Choroid plexus epithelial cell (primary cell): ENCODE results near the gene GPSM1.

ENCODE experiments used
- DNase-seq: peaks from one replicate; pipeline ENCODE4 v3.0.0-alpha.2; 2010; ENCODE audit warnings: low read depth
- H3K4me3 ChIP-seq: 2 replicates; pipeline ENCODE4 v1.5.1; 2011; ENCODE audit warnings: low read depth, mild to moderate bottlenecking, control low read depth, low read length, moderate library complexity
- TF ChIP-seq, protein P1 (sequence below): conservative IDR thresholded peaks from 2 replicates; pipeline ENCODE4 v1.5.1; 2011; ENCODE audit warnings: low read depth, mild to moderate bottlenecking, control low read depth, inconsistent platforms, low read length, moderate library complexity

Gene GPSM1

DNA sequence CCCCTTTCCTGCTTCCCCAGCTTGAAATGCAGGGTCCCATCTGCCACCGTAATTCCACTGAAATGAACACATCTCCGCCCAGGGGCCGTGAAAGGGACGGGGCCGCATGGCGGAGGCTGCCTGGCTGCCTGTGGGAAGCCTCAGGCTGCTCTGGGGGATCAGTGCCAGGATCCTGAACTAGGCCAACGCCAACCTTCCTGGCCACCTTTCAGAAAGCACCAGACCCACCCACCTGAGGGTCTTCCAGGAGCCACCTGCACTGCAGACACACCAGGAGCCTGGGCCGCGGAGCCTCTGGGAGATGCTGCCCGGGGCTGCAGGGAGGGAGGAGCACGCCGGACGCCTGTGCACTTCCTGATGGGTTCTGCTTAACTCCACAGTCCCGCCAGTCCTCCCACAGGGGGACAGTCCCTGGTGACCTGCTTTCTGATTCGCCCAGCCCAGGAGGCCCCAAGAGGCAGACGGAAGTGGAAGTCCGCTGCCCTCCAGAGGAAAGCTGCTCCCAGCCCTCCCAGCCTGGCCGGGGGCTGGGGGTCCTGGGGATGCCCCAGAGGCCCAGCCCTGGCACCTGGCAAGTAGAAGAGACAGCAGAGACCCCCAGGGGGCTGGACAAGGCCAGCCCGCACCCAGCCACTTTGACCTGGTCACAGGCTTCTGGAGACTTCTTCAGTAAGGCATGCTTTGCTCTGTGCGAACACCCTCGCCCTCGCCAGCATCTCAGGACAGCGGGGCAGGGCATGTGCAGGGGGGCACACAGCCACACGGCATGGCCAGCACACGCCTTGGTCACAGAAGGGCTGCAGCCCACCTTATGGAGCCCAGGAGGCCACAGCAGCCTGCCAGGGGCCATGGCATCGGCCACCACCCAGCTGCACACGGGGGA is 46.2 kb downstream of the GPSM1 start, which contains the start of gene CARD9:
Gene CARD9, minus strand, starts transcription at position 370 of the 883 bp plus-strand sequence. CDS start 1,591 bp downstream, outside the sequence.
- TF ChIP-seq, protein P1, sequence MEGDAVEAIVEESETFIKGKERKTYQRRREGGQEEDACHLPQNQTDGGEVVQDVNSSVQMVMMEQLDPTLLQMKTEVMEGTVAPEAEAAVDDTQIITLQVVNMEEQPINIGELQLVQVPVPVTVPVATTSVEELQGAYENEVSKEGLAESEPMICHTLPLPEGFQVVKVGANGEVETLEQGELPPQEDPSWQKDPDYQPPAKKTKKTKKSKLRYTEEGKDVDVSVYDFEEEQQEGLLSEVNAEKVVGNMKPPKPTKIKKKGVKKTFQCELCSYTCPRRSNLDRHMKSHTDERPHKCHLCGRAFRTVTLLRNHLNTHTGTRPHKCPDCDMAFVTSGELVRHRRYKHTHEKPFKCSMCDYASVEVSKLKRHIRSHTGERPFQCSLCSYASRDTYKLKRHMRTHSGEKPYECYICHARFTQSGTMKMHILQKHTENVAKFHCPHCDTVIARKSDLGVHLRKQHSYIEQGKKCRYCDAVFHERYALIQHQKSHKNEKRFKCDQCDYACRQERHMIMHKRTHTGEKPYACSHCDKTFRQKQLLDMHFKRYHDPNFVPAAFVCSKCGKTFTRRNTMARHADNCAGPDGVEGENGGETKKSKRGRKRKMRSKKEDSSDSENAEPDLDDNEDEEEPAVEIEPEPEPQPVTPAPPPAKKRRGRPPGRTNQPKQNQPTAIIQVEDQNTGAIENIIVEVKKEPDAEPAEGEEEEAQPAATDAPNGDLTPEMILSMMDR = no peak
- H3K4me3 ChIP-seq = peak within 1 kb of the TSS; percentile 28
- DNase-seq = no peak

DNA sequence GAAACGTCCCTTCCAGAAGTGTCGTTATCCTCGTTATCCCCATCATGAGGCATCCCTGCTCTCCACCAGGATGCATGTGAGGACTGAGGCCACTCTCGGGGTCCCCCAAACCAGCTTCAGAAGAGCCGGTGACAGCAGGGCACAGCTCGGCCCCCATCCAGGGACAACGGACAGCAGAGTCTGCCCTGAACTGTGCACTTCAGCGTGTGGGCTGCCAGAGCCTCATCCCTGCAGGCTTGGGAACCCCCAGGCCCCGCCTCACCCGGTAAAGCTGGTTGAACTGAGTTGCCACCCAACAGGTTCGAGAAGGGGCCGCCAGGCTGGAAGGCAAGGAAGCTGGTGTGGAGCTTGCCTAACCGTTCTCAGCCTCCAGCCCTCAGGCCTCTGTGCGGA is 46.8 kb downstream of the GPSM1 start:
- TF ChIP-seq, protein P1 = no peak
- DNase-seq = no peak
- H3K4me3 ChIP-seq = no peak overlapping the region

DNA sequence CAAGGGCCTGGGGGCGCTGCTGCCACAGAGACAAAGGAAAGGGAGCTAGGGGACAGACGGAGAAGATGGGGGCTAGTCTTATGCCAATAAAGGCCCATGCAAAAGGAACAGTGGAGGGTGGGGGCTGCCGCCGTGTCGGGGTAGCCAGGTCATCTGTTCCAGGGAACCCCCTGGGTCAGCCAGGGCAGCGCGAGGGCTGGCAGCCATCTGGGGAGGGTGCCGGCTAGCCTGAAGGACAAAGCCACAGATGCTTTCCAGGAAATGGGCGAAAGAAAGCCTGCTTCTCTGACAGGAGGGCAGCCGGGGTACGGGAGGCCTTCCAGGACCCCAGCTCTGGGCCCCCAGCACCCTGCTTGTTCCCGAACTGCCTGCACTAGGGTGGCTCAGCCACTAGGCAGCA is 47.8 kb downstream of the GPSM1 start:
- no peak for DNase-seq
- TF ChIP-seq, protein P1 = no peak
- H3K4me3 ChIP-seq = no peak overlapping the region

DNA sequence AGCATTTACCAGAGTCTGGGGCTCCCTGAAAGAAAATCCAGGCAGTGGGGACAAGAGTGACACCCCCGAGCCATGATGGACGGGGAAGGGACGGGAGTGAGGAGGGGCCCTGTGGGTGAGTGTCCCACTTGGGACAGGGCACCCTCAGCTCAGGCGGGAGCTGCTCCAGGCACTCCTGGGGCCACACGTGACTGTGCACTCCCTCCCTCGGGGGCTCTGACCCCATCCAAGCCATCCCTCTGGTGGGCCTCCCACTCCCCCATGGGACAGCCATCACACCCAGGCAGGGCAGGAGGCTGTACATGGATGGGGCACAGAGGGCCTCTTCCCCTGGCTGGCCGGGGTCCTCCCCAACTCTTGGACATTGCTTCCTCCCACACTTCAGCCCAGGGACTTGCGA is 49.1 kb downstream of the GPSM1 start:
- no peak overlapping the region for H3K4me3 ChIP-seq
- TF ChIP-seq, protein P1 = no peak
- no peak for DNase-seq

DNA sequence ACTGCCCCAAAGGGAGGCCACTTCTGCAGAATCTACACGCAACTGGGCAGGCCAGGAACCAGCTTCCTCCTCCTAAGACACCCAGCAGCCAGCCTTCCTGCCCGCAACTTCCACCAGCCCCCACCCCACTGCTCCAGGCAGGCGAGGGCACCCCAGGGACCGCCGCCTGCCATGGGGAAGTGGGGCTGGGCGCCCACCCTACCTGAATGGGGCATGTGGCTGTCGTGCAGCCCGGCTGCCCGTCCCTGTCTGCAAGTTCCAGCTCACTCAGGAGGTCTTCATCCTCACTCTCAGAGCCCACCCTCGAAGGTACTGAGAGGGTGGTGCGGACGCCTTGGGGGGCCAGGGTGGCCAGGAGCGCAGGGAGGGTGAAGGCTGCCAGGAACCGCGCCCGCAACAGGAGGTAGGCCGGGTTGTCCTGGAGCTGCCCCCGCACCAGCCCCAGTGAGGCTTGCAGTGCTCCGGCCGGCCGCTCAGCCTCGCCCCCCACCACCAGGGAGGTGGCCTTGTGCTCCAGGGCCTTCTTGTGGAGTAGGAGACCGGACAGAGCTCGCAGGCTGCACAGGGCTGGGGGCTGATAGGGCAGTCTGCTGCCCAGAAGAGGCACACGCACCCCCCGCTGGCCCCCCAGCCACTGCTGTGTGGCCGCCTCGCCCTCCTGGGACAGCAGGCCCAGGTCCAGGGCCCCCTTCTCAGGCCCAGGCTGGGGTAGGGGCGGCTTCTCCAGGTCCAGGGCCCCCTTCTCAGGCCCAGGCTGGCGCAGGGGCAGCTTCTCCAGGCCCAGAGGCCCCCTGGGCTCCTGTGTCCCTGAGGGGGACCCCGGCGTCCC is 50.2 kb downstream of the GPSM1 start:
- H3K4me3 ChIP-seq = no peak overlapping the region
- TF ChIP-seq, protein P1 = no peak
- no peak for DNase-seq

DNA sequence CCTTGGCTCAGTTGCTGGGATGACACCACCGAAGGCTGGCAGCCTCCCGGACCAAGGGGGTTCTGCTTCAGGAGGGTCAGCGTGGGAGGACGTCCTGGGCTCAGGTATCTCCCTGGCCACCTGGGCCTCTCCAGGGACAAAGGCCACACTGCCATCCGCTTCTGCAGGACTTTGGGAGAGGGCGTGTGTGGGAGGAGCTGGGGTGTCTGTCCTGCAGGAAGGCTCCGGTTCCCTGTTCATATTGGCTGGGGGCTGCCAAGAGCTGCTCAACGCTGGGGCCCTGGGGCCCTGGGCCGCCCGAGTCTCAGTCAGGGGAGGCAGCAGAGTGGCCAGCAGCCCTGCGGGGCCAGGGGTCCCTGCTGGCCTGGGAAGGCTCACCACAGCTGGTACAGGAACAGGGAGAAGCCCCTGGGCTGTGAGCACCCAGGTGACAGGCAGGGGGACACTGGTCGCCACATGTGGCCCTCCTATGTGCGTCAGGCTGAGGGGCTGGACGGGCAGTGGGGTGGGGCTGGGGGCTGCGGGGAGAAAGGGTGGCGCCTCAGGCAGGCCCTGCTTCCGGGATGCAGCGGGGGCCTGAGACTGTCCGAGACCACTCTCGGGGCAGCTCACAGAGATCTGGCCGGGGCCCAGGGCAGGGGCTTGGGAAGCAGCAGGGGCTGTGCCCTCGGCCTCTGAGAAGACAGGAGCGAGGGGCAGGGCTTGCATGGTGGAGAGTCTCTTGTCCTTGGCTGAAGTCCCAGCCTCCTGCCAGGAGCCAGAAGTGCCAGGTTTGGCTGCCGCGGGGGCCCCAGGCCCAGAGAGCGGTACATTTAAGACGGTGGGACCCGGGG is 51.0 kb downstream of the GPSM1 start:
- no peak for DNase-seq
- H3K4me3 ChIP-seq = no peak overlapping the region
- TF ChIP-seq, protein P1 = no peak
